ENCODE measurements around the gene TERB2. TPM values are rescaled to one million over a fixed set of nuclear protein-coding genes. Genes with fewer than 3 reads are reported as not detected.
"Not testable (repeated sequence)": the region's sequence is repeated elsewhere in the genome, so short reads cannot be mapped to it uniquely, and the experiment has no call there.

TERB2 gene
- total and polyA plus RNA-seq, 8 donors, result not detected

DNA sequence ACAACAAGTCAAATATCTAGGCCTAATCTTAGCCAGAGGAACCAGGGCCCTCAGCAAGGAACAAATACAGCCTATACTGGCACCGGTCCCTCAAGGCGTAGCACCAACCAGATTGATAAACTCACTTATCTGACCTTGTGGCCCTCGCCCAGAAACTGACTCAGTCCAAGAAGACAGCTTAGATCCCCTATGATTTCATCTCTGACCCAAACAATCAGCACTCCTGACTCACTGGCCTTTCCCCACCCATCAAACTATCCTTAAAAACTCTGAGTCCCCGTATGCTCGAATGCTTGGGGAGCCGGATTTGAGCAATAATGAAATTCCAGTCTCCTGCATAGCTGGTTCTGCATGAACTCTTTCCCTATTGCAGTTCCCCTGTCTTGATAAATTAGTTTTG is 64.9 kb downstream of the TERB2 start:
- Histone ChIP-seq H3K36me3 (no peaks in the 10 kb centered on the region), H3K9me3 (no peaks in the 10 kb centered on the region), H3K27me3 (no peaks in the 10 kb centered on the region), H3K27ac (no peak overlapping the region), H3K4me1 (peaks cover 0 to 9% (median 0%) of the 10 kb centered on the region in 3 donors), H3K4me3 (no peak overlapping the region)
- FAIRE-seq, result no peak
- 51 to 62% methylated on average over 6 of the region's 6 CpGs for WGBS, 2 donors
- ATAC-seq, result peak in 1 of 4 donors; percentile 40
- peak in 3 of 6 donors; percentile 17 to 56 (median 56) for DNase-seq
- intact Hi-C loops (cut with DNase I), result no loop called here
- TF ChIP-seq, protein P1, sequence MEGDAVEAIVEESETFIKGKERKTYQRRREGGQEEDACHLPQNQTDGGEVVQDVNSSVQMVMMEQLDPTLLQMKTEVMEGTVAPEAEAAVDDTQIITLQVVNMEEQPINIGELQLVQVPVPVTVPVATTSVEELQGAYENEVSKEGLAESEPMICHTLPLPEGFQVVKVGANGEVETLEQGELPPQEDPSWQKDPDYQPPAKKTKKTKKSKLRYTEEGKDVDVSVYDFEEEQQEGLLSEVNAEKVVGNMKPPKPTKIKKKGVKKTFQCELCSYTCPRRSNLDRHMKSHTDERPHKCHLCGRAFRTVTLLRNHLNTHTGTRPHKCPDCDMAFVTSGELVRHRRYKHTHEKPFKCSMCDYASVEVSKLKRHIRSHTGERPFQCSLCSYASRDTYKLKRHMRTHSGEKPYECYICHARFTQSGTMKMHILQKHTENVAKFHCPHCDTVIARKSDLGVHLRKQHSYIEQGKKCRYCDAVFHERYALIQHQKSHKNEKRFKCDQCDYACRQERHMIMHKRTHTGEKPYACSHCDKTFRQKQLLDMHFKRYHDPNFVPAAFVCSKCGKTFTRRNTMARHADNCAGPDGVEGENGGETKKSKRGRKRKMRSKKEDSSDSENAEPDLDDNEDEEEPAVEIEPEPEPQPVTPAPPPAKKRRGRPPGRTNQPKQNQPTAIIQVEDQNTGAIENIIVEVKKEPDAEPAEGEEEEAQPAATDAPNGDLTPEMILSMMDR (IDR thresholded peaks at IDR 0.05), result no peak

DNA sequence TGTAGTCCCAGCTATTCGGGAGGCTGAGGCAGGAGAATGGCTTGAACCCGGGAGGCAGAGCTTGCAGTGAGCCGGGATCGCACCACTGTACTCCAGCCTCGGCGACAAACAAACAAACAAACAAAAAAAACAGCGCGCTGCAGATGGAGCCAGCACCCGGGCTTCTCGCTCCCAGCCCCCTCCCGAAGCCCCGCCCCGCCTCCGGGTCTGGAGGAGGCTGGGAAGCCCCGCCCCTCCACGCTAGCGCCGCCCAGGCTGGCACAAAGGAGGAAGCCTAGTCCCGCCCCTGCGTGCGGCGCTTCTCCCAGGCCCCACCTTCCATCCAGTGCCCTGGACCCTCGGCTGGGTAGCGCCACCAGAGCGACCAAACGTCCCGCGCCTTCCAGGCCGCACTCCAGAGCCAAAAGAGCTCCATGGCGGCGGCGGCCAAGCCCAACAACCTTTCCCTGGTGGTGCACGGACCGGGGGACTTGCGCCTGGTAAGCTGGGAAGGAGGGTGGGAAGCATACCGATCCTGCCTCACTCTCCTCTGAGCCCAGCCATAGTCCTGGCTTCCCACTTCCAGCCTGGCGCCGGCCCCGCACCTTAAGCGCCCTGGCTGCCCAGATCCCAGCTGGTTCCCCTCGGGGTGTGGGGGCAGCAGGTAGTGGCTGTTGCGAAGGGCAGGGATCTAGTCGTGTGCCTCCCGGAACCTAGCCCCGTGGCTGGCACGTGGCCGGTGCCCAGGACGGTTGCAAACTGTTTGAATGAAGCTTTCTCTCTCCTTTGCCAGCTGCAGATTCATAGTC is 66.6 kb downstream of the TERB2 start, which contains the start of gene SORD:
Gene SORD, plus strand, starts transcription at position 325 of the 788 bp plus-strand sequence. Its CDS starts 89 bp downstream, at position 414.
- Histone ChIP-seq H3K27me3 (no peaks in the 10 kb centered on the region), H3K9me3 (no peaks in the 10 kb centered on the region), H3K4me3 (peak within 1 kb of the TSS; percentile 29 to 88 (median 50)), H3K36me3 (no peaks in the 10 kb centered on the region), H3K27ac (peak within 1 kb of the TSS in 3 of 4 donors; percentile 23 to 68 (median 41)), H3K4me1 (peaks cover 0 to 9% (median 0%) of the 10 kb centered on the region in 3 donors)
- intact Hi-C loops (cut with DNase I), result no loop called here
- TF ChIP-seq, protein P1 (IDR thresholded peaks at IDR 0.05), result no peak
- DNase-seq, result peak; percentile 90 to 98 (median 95)
- no peak for FAIRE-seq
- 1 to 2% methylated on average over 42 to 48 of the region's 48 CpGs for WGBS, 2 donors
- peak; percentile 98 to 100 (median 99) for ATAC-seq

DNA sequence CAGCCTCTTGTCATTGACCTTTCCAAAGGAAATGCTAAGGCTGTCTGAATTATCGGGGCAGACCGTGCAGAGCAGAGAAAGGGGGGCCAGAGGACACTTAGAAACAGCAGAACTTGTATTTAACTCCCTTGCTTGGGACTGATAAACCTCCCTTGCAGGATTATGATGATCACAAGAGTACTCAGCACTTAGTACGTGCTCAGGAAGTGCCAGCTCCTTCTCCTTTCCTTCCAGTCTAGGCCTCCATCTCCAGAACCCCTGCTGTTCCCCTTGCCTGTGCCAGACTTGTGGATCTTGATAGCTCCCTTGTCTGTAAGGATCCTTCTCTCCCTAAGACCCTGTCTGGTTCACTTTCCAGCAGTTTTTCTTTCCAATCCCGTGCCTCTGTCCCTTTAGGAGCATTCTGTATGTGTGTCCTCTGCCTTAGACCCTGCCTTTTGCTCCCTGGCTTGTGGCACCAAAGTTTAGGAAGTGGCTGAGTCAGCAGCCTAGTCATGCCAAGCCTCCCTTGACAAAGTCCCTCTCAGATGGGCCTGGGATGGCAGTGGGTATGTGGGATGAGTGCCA is 67.3 kb downstream of the TERB2 start:
- H3K9me3 ChIP-seq, result no peaks in the 10 kb centered on the region
- no peaks in the 10 kb centered on the region for H3K36me3 ChIP-seq
- peak overlapping the region in 1 of 4 donors; percentile 68 for H3K27ac ChIP-seq
- intact Hi-C loops (cut with DNase I), result no loop called here
- TF ChIP-seq, protein P1 (IDR thresholded peaks at IDR 0.05), result no peak
- H3K4me3 ChIP-seq, result peak overlapping the region; percentile 29 to 88 (median 50)
- WGBS, 2 donors, result 22 to 27% methylated on average over 4 of the region's 4 CpGs
- peaks cover 0 to 9% (median 0%) of the 10 kb centered on the region in 3 donors for H3K4me1 ChIP-seq
- ATAC-seq (peak in 3 of 4 donors; percentile 3 to 17 (median 7)), FAIRE-seq (no peak), DNase-seq (no peak)
- H3K27me3 ChIP-seq, result no peaks in the 10 kb centered on the region

DNA sequence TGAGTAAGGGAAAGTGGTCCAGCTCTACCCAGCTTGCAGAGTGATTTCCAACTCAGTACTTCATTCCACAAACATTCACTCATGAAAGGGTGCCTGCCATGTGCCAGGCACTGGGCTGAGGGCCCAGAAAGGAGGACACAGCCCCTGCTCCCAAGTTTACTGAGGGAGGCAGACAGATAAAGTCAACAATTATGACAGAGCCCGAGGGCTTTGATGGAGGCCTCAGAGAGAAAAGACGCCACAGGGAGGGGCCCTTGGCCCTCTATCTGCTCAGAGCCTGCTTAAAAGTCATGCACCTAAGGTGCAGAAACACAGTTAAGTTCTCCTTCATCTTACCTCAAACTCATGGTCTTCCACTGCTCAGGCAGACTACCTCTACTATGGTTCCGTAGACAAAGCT is 68.2 kb downstream of the TERB2 start:
- H3K27me3 ChIP-seq; H3K27ac ChIP-seq; DNase-seq; H3K4me3 ChIP-seq; FAIRE-seq; ATAC-seq; H3K9me3 ChIP-seq; H3K36me3 ChIP-seq; intact Hi-C loops (cut with DNase I); H3K4me1 ChIP-seq: not testable (repeated sequence)
- WGBS, 2 donors, result 66 to 70% methylated on average over 2 to 3 of the region's 3 CpGs

DNA sequence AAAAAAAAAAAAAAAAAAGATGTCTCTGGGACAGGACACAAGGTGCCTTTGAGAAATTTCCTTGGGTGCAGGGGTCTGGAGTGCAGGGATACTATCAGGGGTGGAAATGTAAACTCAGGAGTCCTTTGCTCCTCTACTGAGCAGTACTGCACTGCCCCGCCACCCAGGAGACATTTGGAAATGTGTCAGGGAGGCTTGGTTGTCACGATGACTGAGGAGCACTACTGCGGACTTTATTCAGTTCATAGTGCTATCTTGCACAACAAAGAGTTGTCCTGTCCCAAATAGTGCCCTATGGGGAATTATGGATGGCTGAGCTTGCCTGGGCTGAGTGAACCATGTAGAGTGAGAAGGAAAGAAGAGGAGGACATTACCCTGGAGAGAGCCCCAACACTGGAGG is 69.1 kb downstream of the TERB2 start:
- H3K9me3 ChIP-seq; H3K4me1 ChIP-seq; H3K27me3 ChIP-seq; H3K27ac ChIP-seq; H3K4me3 ChIP-seq; intact Hi-C loops (cut with DNase I); DNase-seq; H3K36me3 ChIP-seq; ATAC-seq; FAIRE-seq: not testable (repeated sequence)
- WGBS, 2 donors, result 95 to 98% methylated on average over 3 of the region's 3 CpGs
